ENCODE results near the gene SPATA33. TPM values are rescaled to one million over a fixed set of nuclear protein-coding genes. Genes with fewer than 3 reads are reported as not detected.

SPATA33 gene
- total and polyA plus RNA-seq, 10 of the 15 experiments (the other 5 are each of a cell fraction or from before 2014, with no cell fraction given) = 1.1 to 15.8 (median 7.6) TPM

DNA sequence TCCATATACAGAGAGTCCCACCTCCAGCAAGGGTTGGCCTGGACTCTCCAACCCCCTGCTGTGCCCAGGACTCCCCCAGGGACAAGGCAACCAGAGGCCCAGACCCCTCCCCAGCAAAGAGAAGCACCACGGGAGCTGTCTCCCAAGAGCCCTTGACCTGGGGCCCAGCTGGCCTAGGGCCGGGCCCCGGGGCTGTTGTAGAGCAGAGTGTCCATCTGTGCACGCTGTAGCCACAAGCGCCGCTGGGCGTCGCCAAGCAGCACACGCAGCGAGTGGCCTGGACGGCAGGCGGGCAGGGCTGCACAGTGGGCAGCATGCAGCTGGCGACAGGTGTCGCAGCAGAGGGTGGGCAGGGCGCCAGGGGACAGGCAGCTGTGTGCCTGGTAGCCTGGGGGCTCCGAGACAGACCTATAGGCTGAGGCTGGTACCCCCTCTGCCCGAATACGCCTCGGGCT, 39.6 kb downstream of the SPATA33 start:
- CTCF ChIA-PET = interaction anchor here (0.8 to 1.2 kb wide), 2 partner anchors 39 to 96 kb away, joined by 3 read pairs; no protein-coding TSS in a partner anchor
- in situ Hi-C loops (cut with MboI) = no loop called here

More for the DNA sequence above, 39.6 kb downstream of the SPATA33 start:
- FAIRE-seq (no peak), ATAC-seq (no peak), DNase-seq (ENCODE audit: low read depth, low spot score) (no peak)
- TF ChIP-seq, protein P1, sequence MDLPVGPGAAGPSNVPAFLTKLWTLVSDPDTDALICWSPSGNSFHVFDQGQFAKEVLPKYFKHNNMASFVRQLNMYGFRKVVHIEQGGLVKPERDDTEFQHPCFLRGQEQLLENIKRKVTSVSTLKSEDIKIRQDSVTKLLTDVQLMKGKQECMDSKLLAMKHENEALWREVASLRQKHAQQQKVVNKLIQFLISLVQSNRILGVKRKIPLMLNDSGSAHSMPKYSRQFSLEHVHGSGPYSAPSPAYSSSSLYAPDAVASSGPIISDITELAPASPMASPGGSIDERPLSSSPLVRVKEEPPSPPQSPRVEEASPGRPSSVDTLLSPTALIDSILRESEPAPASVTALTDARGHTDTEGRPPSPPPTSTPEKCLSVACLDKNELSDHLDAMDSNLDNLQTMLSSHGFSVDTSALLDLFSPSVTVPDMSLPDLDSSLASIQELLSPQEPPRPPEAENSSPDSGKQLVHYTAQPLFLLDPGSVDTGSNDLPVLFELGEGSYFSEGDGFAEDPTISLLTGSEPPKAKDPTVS (IDR thresholded peaks at IDR 0.05; ENCODE audit: low read depth, low read length) = no peak
- TF ChIP-seq ZNF207 (IDR thresholded peaks at IDR 0.05; ENCODE audit: borderline replicate concordance) = no peak
- TF ChIP-seq TBL1XR1 (IDR thresholded peaks at IDR 0.05; ENCODE audit: low read depth, low read length) = no peak
- peak; percentile 49; the same call in 1 of the 2 replicates for TF ChIP-seq POLR2A (IDR thresholded peaks at IDR 0.05; ENCODE audit: low read depth, low read length)
- TF ChIP-seq WRNIP1 (IDR thresholded peaks at IDR 0.05; ENCODE audit: borderline replicate concordance, low read depth, low read length) = no peak
- Histone ChIP-seq H3K4me1 (ENCODE audit: control insufficient read depth, insufficient read depth, low read length) (peaks cover 20% of the 10 kb centered on the region), H4K20me1 (ENCODE audit: control insufficient read depth, insufficient read depth) (no peaks in the 10 kb centered on the region; the same call in 1 of the 2 replicates), H3K4me3 (no peak overlapping the region), H3K27ac (ENCODE audit: control insufficient read depth, insufficient read depth) (no peak overlapping the region), H3K9ac (ENCODE audit: control insufficient read depth, insufficient read depth, low read length) (no peak overlapping the region), H3K4me2 (ENCODE audit: control insufficient read depth, insufficient read depth) (no peak overlapping the region), H3K36me3 (ENCODE audit: control insufficient read depth in 2 of 2, insufficient read depth in 2 of 2, low read length in 1 of 2) (peaks cover 0 to 9% of the 10 kb centered on the region in 2 experiments; a peak in 3 of 4 replicates), H2AFZ (ENCODE audit: control insufficient read depth, low read depth, low read length) (no peak overlapping the region), H3K9me3 (replicated peaks; ENCODE audit: control insufficient read depth, insufficient read depth, low read length) (no peaks in the 10 kb centered on the region), H3K79me2 (ENCODE audit: control insufficient read depth, insufficient read depth, low read length) (no peaks in the 10 kb centered on the region), H3K27me3 (replicated peaks in 1 of 2; ENCODE audit: control insufficient read depth in 2 of 2, insufficient read depth in 2 of 2, low read length in 1 of 2) (no peaks in the 10 kb centered on the region)
- BruUV-seq (replicated peaks) = no TSS peak
- 92% methylated on average over 19 of the region's 19 CpGs for WGBS (ENCODE audit: insufficient coverage, insufficient replicate concordance, low lambda C conversion rate, missing lambda C conversion rate)
- intact Hi-C loops (cut with micrococcal nuclease; ENCODE audit: unreplicated experiment) = no loop called here
- POLR2A ChIA-PET = interaction anchor here (0.6 to 1.4 kb wide), 2 partner anchors 9 to 181 kb away, joined by 3 read pairs; no protein-coding TSS in a partner anchor
- SMC1A ChIA-PET (ENCODE audit: uncharacterized antibody, unreplicated experiment) = no interaction called here
- RAD21 ChIA-PET (ENCODE audit: unreplicated experiment) = no interaction called here

Data from GM12878 (cell line).